GM18498 (cell line): ENCODE measurements around the gene CPLX1.
"Not testable (repeated sequence)": the region's sequence is repeated elsewhere in the genome, so short reads cannot be mapped to it uniquely, and the experiment has no call there.

ENCODE experiments used
- ATAC-seq: cut with Tn5 transposase; IDR thresholded peaks from one replicate; pipeline ENCODE4 v1.9.1; 2021; ENCODE audit warnings: mild to moderate bottlenecking, moderate library complexity; ENCODE audit not compliant: unreplicated experiment

The CPLX1 gene

DNA sequence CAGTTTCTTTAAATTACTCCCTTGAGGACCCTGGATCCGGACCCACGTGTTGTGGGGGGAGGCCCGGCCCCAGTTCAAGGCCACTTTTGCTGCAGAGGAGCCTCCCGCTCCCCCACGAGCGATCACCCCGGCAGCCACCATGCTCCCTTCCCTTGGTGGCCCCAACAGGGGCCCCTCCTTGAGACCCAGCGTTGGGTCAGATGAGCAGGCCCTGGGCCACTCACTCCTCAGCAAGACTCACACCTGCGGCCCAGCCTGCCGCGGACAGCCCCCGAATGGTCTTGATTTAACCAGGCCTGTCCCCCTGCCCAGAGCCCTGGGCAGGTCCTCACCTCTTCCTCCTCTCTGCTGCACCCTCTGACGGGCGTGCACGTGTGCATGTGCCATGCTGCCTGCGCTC lies 4.3 kb downstream of the CPLX1 start:
- no peak for ATAC-seq

DNA sequence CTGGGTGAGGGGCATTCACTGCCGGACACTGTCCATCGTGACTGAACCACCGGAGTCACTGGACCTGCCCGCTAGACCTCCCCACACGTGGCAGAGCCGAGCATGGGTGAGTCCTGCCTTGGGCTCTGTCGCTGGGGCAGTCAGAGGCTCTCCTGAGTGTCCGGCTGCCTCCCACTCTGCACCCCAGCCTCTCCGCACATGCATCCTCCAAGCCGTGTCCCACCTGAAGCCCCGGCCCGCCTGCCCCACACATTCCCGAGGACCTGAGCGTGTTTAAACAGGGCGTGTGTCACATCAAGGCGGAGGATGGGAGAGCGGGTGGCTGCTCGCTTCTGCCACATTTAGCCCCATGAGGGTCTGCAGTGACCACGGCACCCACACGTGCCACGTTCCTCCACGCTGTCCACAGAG lies 4.7 kb downstream of the CPLX1 start:
- ATAC-seq = no peak

DNA sequence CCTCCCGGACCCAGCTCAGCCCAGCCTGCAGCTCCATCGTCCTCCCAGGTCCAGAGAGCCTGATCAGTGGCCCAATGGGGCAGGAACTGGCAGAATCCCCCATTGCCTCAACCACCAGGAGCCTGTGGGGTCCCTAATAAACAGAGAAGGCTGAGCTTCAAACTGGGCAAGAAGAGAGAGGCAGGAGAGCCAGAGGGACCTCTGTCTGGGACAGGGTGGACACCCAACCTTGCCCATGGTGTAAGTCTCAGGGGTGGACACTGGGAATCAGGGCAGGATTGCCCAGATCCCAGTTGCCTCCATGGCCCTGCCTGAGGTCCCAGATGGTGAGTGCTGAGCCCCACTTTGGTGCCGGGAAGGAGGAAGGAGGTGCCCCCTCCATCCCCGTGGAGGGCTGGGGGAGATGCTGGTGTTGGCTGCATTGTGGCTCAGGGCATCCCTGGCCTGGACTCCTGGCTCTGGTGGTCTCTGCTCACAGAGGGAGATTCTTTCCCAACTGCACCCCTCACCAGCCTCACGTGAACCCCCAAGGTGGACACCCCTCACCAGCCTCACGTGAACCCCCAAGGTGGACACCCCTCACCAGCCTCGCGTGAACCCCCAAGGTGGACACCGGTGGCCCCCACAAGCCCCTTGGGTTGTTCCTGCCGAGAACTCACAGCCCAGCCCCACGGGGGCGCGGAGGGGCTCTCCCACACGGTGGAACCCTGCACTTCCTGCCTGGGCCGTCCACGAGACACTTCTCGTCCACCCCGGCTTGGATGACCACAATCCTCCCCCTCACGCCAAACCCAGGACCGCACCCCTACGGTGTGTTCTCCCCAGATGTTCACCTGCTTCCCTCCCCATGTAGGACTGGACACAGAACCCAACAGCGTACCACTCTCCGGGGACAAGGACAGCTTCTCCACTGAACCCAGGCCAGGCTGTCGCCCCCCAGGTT lies 5.4 kb downstream of the CPLX1 start:
- ATAC-seq = no peak

DNA sequence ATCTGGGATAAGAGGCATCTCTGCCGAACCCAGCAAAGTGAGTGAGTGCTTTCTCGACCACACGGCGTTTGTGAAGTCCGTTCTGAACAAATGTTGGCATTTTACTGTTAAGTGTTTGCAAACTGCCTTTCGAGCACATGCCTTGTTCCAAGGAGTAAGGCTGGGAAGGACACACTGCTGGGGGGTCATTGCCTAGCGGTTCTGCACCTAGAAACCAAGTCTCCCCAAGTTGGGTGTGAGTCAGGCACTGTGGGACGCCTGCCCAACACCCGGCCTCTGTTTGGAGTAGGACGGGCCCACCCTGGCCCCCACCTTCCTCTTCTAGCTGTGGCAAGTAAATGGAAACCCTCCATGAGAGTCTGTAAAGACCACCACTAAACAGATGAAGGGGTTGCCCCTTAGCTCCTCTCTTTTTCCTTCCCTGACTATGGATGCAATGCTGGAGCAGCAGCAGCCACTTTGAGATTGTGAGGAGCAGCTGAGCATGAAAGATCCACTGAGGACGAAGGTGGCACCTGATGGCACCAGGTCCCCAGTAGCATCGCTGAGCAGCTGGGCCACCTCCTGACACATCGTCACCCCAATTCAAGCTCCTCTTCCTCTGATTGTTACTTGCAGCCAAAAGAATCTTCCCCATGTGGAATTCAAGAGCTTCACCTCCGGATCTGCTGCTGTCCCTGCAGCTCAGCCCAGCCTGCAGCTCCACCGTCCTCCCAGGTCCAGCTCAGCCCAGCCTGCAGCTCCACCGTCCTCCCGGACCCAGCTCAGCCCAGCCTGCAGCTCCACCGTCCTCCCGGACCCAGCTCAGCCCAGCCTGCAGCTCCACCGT lies 6.3 kb downstream of the CPLX1 start:
- no peak for ATAC-seq

DNA sequence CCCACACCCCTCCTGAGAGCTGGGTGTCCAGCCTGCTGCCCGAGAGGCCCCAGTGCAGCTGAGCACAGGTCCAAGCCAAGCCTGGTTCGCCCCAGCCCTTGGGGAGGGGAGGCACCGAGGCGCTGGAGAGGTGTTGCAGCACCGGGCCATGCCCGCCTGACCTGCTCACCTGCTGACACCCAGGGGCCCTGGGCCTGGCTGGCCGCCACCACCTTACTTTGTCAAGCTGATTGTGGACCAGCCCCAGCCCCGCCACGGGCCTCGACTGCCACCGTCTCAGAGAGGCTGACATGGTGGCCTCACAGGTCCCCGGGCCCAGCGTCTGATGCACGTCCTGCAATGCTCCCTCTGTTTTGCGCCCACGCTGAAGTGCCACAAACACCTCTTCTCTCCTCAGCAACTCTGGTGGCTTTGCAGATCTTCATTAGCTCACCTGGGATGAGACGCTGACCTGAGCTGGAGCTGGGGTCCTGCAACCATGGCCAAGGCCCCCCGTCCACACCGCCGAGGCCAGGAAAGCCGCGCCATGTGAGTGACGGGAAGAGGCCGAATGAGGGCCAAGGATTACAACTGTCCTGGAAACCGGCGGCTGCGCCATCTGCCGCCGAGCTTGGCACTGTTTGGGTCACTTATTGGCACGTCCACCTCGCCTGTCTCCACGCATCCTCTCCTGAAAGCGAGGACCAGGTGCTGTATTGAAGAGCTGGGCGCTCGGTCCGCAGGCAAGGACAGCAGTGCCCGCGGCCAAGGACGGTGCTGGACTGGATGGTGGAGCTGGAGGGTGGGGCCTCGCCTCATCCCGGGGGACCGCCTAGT lies 7.6 kb downstream of the CPLX1 start:
- no peak for ATAC-seq

DNA sequence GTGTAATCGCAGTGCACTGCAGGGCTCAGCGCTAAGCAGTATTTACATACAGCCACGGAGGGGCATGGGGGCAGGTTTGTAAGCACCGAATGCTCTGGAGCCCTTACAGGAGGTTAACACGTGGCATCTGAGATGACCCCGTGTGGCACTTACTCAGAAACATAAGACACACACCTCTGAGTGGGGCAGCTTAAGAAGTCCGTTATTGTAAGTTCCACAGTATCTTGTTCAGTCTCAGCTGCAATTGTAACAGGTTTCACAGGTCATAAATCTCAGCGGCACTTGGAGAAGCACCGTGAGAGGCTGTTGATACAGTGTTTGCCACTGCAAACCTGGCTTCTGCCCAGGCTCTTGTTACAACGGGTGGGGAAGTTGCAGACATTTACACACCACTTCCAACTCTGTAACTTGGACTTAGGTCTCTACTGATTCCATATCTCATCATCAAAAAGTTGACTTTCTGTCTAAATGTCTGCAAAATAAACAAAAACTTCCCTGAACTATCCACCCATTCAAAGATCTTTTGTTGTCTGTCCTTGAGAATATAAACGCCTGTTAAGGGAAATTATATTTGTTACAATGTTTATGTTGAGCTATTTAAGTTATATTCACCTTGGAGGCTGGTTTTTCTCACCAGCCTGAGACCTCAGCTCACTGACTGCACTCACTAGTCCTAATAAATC lies 10.3 kb downstream of the CPLX1 start:
- no peak for ATAC-seq

DNA sequence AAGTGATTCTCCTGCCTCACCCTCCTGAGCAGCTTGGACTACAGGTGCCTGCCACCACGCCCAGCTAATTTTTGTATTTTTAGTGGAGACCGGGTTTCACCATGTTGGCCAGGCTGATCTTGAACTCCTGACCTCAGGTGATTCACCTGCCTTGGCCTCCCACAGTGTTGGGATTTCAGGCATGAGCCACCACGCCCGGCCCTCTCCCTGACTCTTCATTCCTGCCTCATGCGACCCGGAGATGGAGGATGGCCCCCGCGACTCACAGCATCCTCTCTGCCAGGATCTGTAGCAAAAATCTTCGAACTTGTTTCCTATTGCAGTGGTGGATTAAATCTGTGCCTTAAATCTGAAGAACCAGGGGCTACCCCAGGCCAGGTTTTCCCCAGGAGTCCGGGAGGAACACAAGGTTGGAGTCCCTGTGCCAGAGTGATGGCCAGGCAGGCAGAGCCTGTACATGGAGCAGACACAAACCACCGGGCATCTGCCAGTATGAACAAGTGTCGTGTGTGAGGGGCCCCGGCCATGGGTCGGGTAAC lies 11.5 kb downstream of the CPLX1 start:
- no peak for ATAC-seq

DNA sequence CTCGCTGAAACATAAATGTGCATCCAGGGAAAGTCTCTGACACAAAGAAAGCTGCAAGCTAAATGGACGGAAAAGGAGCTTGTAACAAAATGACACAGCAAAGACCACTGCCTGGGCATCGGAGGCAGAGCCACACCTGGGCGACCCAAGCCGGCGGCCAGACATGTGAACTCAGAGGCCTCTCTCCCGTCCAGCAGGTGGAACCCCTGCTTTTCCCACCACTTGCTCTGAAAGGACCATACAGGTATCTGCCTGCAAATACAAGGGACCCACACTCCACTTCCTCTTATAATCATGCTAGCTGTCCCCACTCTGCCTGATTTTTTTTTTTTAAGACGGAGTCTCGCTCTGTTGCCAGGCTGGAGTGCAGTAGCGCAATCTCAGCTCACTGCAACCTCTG lies 12.0 kb downstream of the CPLX1 start:
- no peak for ATAC-seq

DNA sequence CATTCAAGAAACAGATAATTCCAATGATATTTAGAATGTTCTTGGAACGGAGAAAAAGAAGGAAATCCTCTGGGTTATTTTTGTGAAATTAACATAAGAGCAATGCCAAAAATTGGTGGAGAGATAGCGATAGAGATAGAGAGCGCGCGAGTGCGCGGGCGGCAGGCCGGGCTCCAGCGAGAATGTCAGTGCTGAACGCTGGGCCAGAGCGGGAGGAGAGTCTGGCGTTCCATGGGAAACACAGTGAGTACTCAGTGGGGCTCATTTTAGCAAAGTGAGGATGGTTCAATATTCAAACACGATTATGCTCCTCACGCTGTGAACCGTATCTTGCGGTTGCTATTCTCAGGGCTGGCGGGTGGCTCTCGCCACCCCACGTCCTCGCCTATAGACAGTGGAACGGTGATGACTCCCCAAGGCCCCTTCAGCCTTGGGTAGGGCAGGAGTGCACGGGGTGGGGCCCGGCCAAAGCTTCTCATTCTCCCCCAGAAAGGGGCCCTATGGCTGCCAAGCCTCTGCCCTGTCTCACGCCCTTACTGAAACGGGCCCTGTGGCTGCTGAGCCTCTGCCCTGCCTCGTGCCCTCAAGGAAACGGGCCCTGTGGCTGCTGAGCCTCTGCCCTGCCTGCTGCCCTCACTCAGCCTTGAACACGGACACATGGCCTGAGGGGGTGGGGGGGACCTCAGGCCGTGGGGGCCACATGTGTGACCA lies 16.9 kb downstream of the CPLX1 start:
- ATAC-seq = no peak

DNA sequence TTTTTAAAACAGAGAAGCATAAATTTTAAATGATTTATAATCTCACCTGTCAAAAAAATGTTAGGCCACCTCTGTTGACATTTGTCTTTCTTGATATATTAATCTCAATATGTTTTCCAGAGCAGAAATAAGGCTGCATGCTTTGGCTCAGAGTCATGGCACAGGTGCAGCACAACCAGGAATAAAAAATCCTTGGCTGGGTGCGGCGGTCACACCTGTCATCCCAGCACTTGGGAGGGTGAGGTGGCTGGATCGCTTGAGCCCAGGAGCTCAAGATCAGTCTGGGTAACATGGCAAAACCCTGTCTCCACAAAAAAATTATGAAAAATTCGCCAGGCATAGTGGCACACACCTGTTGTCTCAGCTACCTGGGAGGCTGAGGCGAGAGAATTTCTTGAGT lies 18.1 kb downstream of the CPLX1 start:
- ATAC-seq = no peak

DNA sequence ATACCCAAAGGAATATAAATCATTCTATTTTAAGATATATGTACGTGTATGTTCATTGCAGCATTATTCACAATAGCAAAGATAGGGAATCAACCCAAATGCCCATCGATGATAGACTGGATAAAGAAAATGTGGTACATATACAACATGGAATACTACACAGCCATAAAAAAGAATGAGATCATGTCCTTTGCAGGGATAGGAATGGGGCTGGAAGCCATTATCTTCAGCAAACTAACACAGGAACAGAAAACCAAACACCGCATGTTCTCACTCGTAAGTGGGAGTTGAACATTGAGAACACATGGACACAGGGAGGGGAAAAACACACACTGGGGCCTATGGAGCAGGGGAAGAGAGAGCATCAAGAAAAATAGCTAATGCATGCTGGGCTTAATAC lies 18.9 kb downstream of the CPLX1 start:
- not testable (repeated sequence) for ATAC-seq

DNA sequence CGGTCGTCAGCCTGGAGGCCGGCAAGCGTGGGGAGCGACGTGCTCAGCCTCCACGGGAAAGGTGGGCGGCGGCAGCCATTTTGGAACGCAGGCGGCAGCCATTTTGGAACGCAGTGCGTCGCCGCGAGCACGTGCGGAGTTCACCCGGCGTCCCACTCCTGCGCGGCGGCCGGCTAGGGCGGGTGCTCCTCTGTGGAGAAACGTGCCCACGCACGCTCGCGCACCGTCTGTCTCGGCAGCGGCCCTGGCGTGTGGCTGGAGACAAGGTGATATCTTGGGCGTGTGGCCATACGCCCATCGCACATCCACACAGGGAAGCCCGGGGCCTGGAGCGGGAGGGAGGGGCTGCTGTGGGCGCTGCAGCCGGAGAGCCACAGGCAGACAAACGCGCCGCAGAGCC lies 21.1 kb downstream of the CPLX1 start:
- no peak for ATAC-seq

DNA sequence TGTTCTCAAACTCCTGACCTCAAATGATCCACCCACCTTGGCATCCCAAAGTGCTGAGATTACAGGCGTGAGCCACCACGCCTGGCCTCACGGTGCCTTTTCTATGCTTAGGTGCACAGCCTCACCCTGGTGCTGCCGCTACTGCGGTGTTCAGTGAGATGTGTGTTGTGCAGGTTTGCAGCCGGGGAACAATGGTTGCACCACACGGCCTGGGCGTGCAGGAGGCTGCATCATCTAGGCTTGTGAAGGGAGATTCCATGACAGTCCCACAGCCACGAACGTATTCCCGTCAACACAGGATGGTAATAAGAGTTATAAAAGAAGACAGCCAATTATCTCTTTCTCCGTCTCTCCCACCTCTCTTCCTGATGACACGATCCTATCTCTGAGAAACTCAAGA lies 22.0 kb downstream of the CPLX1 start:
- no peak for ATAC-seq

DNA sequence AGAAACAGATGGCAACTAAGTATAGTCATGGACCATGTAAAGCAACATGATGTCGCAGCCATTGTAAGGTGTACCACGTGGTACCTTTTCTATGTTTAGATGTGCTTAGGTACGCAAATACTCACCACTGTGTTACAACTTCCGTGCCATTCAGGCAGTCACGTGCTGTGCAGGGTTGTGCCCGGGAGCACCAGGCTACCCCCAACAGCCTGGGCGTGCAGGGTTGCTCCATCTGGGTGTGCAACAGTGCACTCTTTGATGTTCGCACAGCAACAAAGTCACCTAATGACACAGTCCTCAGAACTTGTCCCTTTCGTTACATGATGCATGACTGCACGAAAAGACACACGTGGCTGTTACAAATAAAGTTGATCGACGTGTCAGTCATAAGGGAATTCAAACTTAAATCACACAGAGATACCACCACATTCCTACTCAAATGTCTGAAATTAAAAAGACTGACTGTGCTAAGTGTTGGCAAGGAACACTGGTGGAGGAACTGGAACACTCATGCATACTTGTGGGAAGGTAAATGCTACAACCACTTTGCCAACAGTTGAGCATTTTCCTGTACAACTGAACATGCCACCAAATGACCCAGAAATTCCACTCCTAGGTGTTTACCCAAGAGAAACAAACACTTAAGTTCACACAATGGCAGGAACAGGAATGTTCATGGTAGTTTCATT lies 24.3 kb downstream of the CPLX1 start:
- ATAC-seq = no peak

DNA sequence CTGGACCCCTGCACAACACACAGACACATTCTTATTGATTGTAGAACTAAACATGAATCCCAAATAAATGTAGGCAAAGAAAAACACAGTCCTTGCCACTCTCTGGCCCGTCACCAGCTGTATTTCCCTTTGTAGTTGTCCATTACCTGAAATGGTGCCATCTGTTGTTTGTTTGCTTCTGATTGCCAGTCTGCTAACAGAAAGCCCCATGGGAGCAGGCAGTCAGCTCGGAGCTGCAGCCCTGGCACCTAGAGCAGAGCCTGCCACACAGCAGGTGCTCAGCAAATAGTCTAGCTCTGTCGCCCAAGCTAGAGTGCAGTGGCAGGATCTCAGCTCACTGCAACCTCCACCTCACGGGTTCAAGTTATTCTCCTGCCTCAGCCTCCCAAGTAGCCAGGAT lies 28.9 kb downstream of the CPLX1 start:
- no peak for ATAC-seq

DNA sequence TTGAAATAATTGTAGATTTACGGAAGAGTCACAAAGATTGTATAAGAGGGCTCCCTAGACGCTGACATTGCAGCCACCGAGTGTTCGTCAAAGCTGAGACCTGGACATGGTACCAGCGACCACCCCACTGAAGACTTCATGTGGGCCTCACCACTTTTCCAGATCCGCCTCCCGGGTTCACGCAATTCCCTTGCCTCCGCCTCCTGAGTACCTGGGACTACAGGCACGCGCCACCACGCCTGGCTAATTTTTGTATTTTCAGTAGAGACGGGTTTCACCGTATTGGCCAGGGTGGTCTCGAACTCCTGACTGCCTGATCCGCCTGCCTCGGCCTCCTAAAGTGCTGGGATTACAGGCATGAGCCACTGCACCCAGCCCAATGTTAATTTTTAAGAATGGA lies 29.7 kb downstream of the CPLX1 start:
- ATAC-seq = no peak

DNA sequence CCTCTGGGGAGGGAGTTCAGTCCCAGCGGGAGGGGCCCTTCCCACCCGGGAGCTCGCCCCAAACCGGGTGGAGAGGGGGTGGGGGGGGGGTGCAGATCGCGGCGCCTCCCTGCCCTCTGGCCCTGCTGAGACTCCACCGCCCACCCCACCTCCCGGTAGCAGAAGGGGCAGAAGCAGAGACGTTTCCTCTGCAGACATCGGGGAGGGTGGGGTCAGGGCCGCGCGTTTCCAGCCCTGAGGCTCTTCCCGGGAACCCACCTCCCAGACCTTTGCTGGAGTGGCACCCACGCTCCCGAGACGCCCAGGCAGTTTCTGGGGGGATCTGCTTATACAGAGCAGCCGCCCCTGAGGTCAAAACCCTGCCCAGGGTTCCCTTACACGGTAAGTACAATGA lies 30.2 kb downstream of the CPLX1 start:
- ATAC-seq = no peak

DNA sequence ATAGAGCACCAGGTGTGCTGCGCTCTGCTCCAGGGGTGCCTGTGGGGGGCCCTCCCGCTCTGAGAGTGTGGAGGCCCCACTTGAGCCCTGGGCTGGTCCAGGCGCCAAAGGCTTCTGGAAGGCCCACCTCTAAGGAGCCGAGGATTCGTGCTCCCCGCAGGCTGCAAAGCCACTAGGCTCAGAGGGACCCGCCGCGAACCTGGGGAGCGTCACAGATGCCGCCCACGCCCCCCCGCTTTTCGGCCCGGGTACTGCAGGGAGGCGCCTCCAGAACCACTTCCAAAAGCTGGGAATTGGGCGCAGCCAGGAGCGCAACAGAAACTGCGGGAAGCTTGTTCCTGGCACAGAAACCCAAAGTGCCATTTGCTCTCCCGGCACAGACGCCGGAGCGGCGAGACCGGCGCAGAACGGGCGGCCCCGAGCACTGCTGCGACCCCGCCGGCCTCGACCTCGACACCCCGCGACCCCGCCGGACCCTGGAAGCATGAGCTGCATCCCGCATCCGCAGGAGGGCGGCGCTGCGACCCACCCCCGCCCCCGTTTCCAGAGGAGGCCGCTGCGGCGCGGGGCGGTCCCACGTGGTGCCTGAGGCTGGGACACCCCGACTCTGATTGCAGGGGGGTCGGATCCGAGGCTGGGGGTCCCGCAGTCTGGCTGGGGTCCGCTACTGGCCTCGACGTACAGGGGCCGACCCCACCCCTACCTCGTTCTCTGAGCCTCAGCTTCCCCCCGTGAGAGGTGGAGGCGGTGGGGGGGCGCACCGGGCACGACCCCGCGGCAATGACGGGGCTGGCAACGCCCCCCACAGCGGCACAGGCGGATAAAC lies 30.8 kb downstream of the CPLX1 start:
- no peak for ATAC-seq
